ENCODE measurements around the gene GRID2.

- no peak for TF ChIP-seq ESRRG (CRISPR knock-in tag; IDR thresholded peaks at IDR 0.05)
- TF ChIP-seq TOX (CRISPR knock-in tag; IDR thresholded peaks at IDR 0.05; ENCODE audit: borderline replicate concordance) = no peak
- TF ChIP-seq, protein P1, sequence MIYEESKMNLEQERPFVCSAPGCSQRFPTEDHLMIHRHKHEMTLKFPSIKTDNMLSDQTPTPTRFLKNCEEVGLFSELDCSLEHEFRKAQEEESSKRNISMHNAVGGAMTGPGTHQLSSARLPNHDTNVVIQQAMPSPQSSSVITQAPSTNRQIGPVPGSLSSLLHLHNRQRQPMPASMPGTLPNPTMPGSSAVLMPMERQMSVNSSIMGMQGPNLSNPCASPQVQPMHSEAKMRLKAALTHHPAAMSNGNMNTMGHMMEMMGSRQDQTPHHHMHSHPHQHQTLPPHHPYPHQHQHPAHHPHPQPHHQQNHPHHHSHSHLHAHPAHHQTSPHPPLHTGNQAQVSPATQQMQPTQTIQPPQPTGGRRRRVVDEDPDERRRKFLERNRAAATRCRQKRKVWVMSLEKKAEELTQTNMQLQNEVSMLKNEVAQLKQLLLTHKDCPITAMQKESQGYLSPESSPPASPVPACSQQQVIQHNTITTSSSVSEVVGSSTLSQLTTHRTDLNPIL (CRISPR knock-in tag; IDR thresholded peaks at IDR 0.05; ENCODE audit: low read depth) = no peak
- TF ChIP-seq ARNTL (CRISPR knock-in tag; IDR thresholded peaks at IDR 0.05; ENCODE audit: borderline replicate concordance, low read depth) = no peak
- no peak for TF ChIP-seq ZNF565 (CRISPR knock-in tag; conservative IDR thresholded peaks at IDR 0.05; ENCODE audit: low read depth)
- no peak for TF ChIP-seq PPARA (CRISPR knock-in tag; IDR thresholded peaks at IDR 0.05; ENCODE audit: borderline replicate concordance)
- TF ChIP-seq, protein P2, sequence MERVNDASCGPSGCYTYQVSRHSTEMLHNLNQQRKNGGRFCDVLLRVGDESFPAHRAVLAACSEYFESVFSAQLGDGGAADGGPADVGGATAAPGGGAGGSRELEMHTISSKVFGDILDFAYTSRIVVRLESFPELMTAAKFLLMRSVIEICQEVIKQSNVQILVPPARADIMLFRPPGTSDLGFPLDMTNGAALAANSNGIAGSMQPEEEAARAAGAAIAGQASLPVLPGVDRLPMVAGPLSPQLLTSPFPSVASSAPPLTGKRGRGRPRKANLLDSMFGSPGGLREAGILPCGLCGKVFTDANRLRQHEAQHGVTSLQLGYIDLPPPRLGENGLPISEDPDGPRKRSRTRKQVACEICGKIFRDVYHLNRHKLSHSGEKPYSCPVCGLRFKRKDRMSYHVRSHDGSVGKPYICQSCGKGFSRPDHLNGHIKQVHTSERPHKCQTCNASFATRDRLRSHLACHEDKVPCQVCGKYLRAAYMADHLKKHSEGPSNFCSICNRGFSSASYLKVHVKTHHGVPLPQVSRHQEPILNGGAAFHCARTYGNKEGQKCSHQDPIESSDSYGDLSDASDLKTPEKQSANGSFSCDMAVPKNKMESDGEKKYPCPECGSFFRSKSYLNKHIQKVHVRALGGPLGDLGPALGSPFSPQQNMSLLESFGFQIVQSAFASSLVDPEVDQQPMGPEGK (CRISPR knock-in tag; IDR thresholded peaks at IDR 0.05; ENCODE audit: borderline replicate concordance) = no peak
- no peak for TF ChIP-seq ZC3H10 (CRISPR knock-in tag; IDR thresholded peaks at IDR 0.05)
- TF ChIP-seq, protein P3, sequence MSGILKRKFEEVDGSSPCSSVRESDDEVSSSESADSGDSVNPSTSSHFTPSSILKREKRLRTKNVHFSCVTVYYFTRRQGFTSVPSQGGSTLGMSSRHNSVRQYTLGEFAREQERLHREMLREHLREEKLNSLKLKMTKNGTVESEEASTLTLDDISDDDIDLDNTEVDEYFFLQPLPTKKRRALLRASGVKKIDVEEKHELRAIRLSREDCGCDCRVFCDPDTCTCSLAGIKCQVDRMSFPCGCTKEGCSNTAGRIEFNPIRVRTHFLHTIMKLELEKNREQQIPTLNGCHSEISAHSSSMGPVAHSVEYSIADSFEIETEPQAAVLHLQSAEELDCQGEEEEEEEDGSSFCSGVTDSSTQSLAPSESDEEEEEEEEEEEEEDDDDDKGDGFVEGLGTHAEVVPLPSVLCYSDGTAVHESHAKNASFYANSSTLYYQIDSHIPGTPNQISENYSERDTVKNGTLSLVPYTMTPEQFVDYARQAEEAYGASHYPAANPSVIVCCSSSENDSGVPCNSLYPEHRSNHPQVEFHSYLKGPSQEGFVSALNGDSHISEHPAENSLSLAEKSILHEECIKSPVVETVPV (CRISPR knock-in tag; IDR thresholded peaks at IDR 0.05) = no peak
- no peak for TF ChIP-seq TCF4 (CRISPR knock-in tag; IDR thresholded peaks at IDR 0.05; ENCODE audit: borderline replicate concordance)
Measured at GRCh38 chr4:92658318-92658717, 354.6 kb downstream of the GRID2 start.

Data from SK-N-SH treated with all-trans-retinoic acid at 6 μM for 48 hours (cell line).